Ishikawa (cell line): ENCODE results near the gene MATR3.

Source experiments
- CREB1 ChIP-seq: IDR thresholded peaks from 2 replicates; pipeline ENCODE4 v1.6.1; 2012; ENCODE audit warnings: low read depth
- NFIC ChIP-seq: IDR thresholded peaks from 2 replicates; pipeline ENCODE4 v1.6.1; 2012
- TCF12 ChIP-seq: IDR thresholded peaks from 2 replicates; pipeline ENCODE4 v1.6.1; 2012; ENCODE audit warnings: low read depth
- ZBTB7A ChIP-seq: IDR thresholded peaks from 2 replicates; pipeline ENCODE4 v1.6.1; 2012; ENCODE audit warnings: low read depth

DNA sequence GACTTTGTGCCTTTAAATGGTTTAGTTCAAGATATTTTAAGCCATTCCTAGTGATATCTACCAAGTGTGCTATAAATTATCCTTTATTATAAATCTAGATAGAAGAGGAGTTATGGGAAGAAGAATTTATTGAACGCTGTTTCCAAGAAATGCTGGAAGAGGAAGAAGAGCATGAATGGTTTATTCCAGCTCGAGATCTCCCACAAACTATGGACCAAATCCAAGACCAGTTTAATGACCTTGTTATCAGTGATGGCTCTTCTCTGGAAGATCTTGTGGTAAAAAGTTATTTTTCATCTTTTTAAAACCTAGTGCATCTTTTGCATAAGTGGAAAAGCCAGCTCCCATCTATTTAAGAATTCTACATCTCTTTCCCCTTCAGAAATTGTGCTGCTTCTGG, 70.9 kb downstream of the MATR3 start:
- no peak for TF ChIP-seq NFIC
- TF ChIP-seq CREB1, result no peak
- TF ChIP-seq ZBTB7A, result no peak
- TF ChIP-seq TCF12, result no peak
